G401 (cell line): ENCODE data around the gene FAM131A. TPM values are rescaled to one million over a fixed set of nuclear protein-coding genes. Genes with fewer than 3 reads are reported as not detected.

Experiments used
- DNase-seq: peaks from one replicate; pipeline ENCODE4 v3.0.0-alpha.2; 2015; ENCODE audit warnings: low spot score
- in situ Hi-C: cut with HindIII; loops from 2 replicates; pipeline ENCODE4 v1.10.0; 2016; ENCODE audit warnings: low sequenced_read_pairs, mixed read lengths
- total RNA-seq: library from RNA; depleted of rRNA; stranded (reverse); fragments of >200 nt; shearing (Covaris generic); gene quantifications from 2 replicates; pipeline ENCODE4 v1.2.3, GENCODE V29; 2014

FAM131A gene
- total RNA-seq, 1 experiment from 2014 or later: 31.2 TPM

GRCh38 chr3:184315543-184315867 lies 21.9 kb upstream of the FAM131A start:
- in situ Hi-C loops: no loop called here
- peak; percentile 12 for DNase-seq

DNA sequence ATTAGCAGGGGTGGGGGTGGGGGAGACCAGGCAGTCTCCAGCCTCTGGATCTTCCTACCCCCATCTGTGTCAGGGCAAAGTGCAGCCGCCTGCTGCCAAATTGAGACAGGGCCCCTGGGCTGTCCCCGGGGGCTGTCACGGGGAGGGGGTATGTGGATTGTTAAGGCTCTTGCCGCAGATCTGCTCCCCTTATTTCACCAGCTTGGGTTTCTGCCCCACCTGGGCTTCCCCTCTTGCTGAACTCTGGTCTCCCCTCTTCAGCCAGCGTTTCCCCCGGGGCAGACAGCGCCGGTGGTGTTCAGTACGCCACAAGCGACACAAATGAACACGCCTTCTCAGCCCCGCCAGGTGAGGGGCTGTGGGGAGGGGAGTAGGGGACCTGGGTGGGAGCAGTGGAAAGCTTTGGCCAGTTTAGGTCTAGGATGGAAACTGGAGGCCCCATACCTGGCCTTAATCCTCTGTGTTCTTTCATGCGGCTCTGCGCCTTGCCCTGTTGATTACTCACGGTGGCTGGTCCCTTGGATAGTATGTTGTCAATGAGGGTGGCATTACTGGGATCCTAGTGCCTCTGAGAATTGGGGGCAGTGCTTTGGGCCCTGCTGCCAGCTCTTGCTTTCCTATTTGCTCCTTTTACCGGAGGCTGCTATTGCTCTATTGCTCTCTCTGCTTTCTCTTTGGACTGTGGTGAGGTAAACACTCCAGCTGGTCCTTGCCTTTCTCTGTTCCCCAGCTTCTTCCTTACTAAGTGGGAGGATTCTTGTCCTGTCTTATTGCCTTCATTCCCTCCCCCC lies 21.3 kb upstream of the FAM131A start:
- no peak for DNase-seq
- in situ Hi-C loops: no loop called here

DNA sequence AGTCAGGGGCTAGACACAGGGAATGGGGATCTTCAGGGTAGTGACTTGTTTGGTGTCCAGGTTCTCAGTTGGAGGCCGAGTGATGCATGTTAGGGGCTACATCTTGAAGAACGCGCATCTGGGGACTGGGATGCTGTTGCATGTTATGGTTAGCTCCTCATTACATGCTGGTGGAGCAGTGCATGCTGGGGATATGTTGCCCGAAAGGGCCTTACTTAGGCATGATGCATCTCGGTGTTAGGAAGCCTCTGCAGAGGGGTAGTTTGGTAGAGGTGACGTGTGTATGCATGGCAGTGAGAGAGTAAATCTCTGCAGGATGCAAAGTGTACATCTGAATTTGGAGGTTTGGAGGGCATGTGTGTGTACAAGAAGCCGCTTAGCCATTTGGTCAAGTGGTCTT lies 20.6 kb upstream of the FAM131A start:
- in situ Hi-C loops: no loop called here
- DNase-seq: no peak

- DNase-seq: no peak
- in situ Hi-C loops: no loop called here
Measured at GRCh38 chr3:184317201-184317600, 20.2 kb upstream of the FAM131A start.

GRCh38 chr3:184320104-184320445 lies 17.3 kb upstream of the FAM131A start:
- in situ Hi-C loops: no loop called here
- DNase-seq: peak; percentile 85

DNA sequence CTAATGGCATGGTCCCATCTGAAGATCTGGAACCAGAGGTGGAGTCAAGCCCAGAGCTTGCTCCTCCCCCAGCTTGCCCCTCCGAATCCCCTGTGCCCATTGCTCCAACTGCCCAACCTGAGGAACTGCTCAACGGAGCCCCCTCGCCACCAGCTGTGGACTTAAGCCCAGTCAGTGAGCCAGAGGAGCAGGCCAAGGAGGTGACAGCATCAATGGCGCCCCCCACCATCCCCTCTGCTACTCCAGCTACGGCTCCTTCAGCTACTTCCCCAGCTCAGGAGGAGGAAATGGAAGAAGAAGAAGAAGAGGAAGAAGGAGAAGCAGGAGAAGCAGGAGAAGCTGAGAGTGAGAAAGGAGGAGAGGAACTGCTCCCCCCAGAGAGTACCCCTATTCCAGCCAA lies 15.7 kb upstream of the FAM131A start:
- DNase-seq: no peak
- in situ Hi-C loops: no loop called here

DNA sequence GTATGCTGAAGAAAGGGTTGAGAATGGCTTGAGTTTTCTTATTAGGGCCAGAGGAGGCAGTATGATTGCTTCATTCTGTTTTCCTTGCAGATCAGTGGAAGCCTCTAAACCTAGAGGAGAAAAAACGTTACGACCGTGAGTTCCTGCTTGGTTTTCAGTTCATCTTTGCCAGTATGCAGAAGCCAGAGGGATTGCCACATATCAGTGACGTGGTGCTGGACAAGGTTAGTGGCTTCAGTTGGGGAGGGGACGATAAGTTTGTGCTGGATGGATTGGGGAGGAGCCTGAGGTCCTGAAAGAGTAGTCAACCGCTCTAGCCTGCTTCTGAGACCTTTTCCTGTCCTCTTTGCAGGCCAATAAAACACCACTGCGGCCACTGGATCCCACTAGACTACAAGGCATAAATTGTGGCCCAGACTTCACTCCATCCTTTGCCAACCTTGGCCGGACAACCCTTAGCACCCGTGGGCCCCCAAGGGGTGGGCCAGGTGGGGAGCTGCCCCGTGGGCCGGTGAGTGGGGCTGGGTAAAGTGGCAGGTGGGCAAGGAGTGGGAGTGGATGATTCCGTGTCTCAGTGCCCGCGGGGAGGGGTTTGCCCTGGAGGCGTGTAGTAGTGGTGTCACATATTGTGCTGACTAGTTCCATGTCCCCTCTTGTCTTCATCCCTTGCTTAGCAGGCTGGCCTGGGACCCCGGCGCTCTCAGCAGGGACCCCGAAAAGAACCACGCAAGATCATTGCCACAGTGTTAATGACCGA lies 14.5 kb upstream of the FAM131A start:
- in situ Hi-C loops: no loop called here
- DNase-seq: no peak

- DNase-seq: no peak
- in situ Hi-C loops: no loop called here
Measured at GRCh38 chr3:184323696-184324095, 13.7 kb upstream of the FAM131A start.

GRCh38 chr3:184325269-184325668 lies 12.1 kb upstream of the FAM131A start:
- DNase-seq: no peak
- in situ Hi-C loops: no loop called here

DNA sequence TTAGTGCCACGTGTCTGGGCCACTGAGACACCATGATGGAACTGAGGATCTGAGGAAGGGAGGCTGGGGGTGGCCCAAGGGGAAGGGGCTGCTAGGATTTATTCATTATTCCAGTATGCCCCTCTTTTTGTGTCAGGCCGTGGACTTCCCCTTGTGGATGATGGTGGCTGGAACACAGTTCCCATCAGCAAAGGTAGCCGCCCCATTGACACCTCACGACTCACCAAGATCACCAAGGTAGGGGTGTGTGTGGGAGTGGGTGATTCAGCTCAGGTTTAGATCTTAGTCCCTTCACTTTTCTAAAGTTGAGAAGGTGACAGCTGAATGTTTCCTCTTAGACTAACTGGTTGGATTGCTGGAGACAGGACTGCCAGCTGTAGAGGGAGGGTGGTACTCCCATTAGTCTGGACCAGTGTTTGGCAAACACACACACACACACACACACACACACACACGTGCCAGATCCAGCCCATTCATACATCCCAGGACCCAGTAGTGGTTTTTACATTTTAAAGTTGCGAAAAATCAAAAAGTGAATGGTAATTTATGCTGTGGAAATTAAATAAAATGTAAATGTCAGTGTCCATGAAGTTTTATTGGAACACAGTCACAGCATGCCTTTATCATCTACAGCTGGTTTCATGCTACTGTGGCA lies 11.6 kb upstream of the FAM131A start:
- in situ Hi-C loops: no loop called here

GRCh38 chr3:184327171-184327570 lies 10.2 kb upstream of the FAM131A start:
- in situ Hi-C loops: no loop called here
- DNase-seq: no peak

More for the DNA sequence above, 11.6 kb upstream of the FAM131A start:
- DNase-seq: no peak

DNA sequence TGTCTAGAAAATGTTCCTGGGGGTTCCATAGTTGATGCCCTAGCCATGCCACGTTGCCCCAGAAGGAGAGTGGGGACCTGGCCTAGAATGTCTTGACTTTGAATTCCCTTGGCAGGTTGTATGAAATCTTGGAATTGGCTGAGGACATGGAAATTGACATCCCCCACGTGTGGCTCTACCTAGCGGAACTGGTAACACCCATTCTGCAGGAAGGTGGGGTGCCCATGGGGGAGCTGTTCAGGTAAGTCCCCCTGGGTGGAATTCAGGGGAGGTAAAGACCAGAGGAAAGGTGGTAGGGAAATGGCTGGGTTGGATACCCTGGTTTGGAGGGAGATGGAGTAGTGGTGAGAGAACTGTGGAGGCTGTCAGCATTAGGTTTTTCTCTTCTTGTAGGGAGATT lies 8.9 kb upstream of the FAM131A start:
- in situ Hi-C loops: no loop called here
- no peak for DNase-seq

- DNase-seq: no peak
- in situ Hi-C loops: no loop called here
Measured at GRCh38 chr3:184332370-184333090, 4.9 kb upstream of the FAM131A start.

DNA sequence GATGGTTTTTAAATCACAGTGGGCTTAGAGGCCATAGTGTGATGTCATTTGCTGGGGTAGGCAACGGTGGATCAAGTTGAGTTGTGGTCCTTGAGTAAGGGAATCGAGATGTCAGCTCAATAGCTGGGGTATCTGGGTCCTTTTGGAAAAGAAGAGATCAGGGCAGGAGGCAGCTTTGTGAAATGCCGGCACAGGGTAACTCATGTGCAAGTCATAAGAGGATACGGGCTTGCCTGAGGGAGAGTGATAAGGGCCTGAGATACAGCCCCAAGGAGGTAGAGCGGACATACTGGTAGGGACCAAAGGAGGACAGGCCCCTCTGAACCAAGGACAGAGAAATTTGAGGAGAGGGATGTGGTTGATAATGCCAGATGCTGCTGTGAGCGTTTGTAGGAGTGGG lies 4.2 kb upstream of the FAM131A start:
- in situ Hi-C loops: no loop called here
- DNase-seq: no peak

DNA sequence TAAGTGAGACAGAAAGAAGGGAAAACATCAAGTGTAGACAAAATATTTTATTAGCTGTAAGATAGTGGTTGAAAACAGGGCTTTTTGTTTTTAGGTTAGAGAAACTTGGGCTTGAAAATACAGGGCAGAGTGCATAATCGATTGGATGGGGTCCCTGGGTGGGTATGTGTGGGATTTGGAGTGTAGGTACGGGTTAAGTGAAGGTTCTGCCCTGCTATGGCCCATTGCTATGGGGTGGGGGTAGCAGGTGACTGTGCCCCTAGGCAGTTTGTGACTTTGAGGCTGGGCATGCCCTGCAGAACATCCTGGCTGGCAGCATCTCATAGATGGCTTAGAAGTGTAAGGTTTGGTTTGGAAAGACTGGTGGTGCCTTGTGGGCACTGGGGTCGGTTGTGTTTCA lies 3.7 kb upstream of the FAM131A start:
- in situ Hi-C loops: no loop called here
- DNase-seq: no peak

- no peak for DNase-seq
Measured at GRCh38 chr3:184334470-184335158, 2.8 kb upstream of the FAM131A start.

GRCh38 chr3:184335291-184335660 lies 2.1 kb upstream of the FAM131A start:
- in situ Hi-C loops: no loop called here
- DNase-seq: no peak

More at GRCh38 chr3:184334470-184335158, 2.8 kb upstream of the FAM131A start:
- in situ Hi-C loops: no loop called here

DNA sequence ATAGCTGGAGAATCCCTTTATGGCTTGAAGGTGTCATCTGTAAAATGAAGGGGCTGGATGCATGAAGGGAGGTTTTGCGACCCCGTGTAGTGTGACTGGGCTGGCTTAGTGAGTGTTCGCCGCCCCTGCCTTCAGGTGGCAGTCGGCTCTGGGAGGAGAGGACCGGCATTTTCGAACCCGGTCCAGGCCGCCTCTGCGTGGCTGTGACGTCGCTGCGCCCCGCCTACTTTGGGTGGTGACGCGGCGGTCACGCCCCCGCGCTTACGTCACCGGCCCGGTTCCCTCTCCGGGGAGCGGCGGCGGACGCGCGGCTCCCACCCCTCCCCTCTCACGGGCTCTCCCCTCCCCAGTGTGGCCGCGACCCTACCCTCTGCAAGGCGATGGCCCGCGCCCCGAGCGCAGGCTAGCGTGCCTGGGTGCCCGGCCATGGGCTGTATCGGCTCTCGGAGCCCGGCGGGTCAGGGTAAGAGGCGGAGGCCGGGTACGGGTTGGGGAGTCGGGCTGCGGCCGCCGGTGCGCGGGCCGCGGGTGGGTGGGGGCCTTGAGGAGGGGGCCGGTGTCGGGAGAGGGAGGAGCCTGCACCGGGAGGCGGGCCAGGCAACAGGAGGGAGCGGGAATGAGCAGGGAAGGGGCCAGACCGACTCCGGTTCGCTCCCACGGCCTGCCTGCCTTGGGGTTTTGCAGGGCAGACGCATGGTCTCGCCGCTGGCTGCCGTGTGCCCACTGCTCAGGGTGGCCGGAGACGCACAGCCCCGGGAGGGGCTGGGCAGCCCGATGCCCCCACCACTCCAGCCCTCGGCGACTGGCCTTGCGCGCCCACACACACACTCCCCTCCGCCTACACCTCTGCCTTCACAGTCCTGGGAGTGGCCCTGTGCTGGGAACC lies 1.5 kb upstream of the FAM131A start:
- peak; percentile 84 for DNase-seq
- in situ Hi-C loops: no loop called here
